GM12892 (cell line): Measurements from ENCODE around the gene RPL31.

Experiments
- POLR2A ChIP-seq: IDR thresholded peaks from 2 replicates; pipeline ENCODE4 v1.6.1; 2011; ENCODE audit warnings: low read depth, low read length, control low read depth
- POLR2AphosphoS5 ChIP-seq: IDR thresholded peaks from 2 replicates; pipeline ENCODE4 v1.6.1; 2011; ENCODE audit warnings: low read depth, low read length, control low read depth

DNA sequence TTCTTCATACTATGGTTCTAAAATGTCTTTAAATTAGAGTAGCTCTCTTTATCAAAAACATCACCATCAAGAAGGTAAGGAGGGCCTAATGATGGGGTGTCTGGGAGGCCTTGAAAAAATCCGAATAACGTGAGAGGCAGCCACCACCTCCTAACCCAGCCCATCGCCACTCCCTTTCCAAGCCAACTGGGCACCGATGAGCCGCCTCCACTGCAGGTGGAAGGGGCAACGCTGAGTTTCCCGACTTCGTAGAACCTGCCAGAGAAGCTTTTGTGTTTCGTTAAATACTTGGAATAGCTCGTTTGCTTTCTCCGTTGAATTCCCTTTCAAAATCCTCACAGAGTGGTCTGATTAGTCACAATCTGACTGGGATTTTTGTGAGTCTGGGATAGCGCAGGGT lies 22.0 kb upstream of the RPL31 start:
- TF ChIP-seq POLR2AphosphoS5 (no peak), POLR2A (no peak)
